NB4 (cell line): Measurements from ENCODE around the gene CIITA.

ENCODE experiments used
- CTCF ChIP-seq: IDR thresholded peaks from one replicate; pipeline ENCODE4 v1.5.1; 2012; ENCODE audit warnings: low read depth, low read length
- POLR2A ChIP-seq: IDR thresholded peaks from 2 replicates; pipeline ENCODE4 v1.6.1; 2011; ENCODE audit warnings: mild to moderate bottlenecking; ENCODE audit not compliant: insufficient read length; ENCODE audit errors: extremely low read depth

- TF ChIP-seq CTCF (no peak), POLR2A (no peak)
Measured at GRCh38 chr16:10926094-10926493, 49.1 kb downstream of the CIITA start.
